Panc1 (cell line): ENCODE data around the gene CYRIA. TPM values are rescaled to one million over a fixed set of nuclear protein-coding genes. Genes with fewer than 3 reads are reported as not detected.

ENCODE experiments used
- ATAC-seq: fragments of 200-7000 bp; cut with Tn5 transposase; 2 replicates; pipeline ENCODE4 v1.9.1; 2020; ENCODE audit warnings: mild to moderate bottlenecking, moderate library complexity
- BruUV-seq: library from RNA; stranded (reverse); fragments of 400-500 nt; replicated peaks from 2 replicates; lab custom pipeline; 2021; lab: Mats Ljungman, UMichigan
- CTCF ChIA-PET: fragments of 300-600 bp; sonication (Branson Sonifier 250); formaldehyde crosslinking; loops from one replicate; lab custom pipeline; 2022; ENCODE audit warnings: antibody characterized with exemption; lab: Charles Lee
- POLR2A ChIA-PET: fragments of 300-600 bp; sonication (Branson Sonifier 250); formaldehyde crosslinking; loops from one replicate; lab custom pipeline; 2022; ENCODE audit warnings: antibody characterized with exemption; lab: Charles Lee
- DNase-seq: peaks from one replicate; pipeline ENCODE4 v3.0.0-alpha.2; 2010; ENCODE audit warnings: low read depth, low spot score
- H3K27ac ChIP-seq: 2 replicates; pipeline ENCODE4 v1.5.1; 2011; ENCODE audit warnings: mild to moderate bottlenecking, low read length, inconsistent platforms
- H3K27me3 ChIP-seq: fragments of 200-500 bp; sonication (Bioruptor generic); 2 replicates; pipeline ENCODE4 v1.6.0; 2014; ENCODE audit warnings: low read length, inconsistent platforms; ENCODE audit not compliant: control insufficient read depth, insufficient read depth
- H3K36me3 ChIP-seq: fragments of 200-500 bp; sonication (Bioruptor generic); 2 replicates; pipeline ENCODE4 v1.5.1; 2014; ENCODE audit warnings: inconsistent platforms, mild to moderate bottlenecking, low read length, moderate library complexity; ENCODE audit not compliant: control insufficient read depth, insufficient read depth
- H3K4me1 ChIP-seq: 2 replicates; pipeline ENCODE4 v1.5.1; 2011; ENCODE audit warnings: inconsistent platforms, mild to moderate bottlenecking, low read length, moderate library complexity; ENCODE audit not compliant: control insufficient read depth, insufficient read depth
- H3K4me3 ChIP-seq, 2 experiments: 2 replicates each; pipeline ENCODE4 v1.5.1; 2011 to 2012; ENCODE audit warnings: low read depth in 2 of 2, low read length in 2 of 2, mild to moderate bottlenecking in 2 of 2, inconsistent platforms in 1 of 2, moderate library complexity in 1 of 2
- H3K9me3 ChIP-seq: fragments of 200-500 bp; sonication (Bioruptor generic); 2 replicates; pipeline ENCODE4 v1.5.1; 2014; ENCODE audit warnings: low read depth, mild to moderate bottlenecking, inconsistent platforms, low read length, moderate library complexity; ENCODE audit not compliant: control insufficient read depth, insufficient read depth
- POLR2AphosphoS5 ChIP-seq: IDR thresholded peaks from 2 replicates; pipeline ENCODE4 v1.6.1; 2012; ENCODE audit warnings: mild to moderate bottlenecking, low read depth, low read length, moderate library complexity
- SIN3A ChIP-seq: IDR thresholded peaks from 2 replicates; pipeline ENCODE4 v1.6.1; 2012; ENCODE audit warnings: low read depth, mild to moderate bottlenecking, low read length, moderate library complexity, borderline replicate concordance; ENCODE audit not compliant: insufficient read depth
- TCF7L2 ChIP-seq: IDR thresholded peaks from 2 replicates; pipeline ENCODE4 v1.6.1; 2011; ENCODE audit warnings: mild to moderate bottlenecking, low read depth, low read length, inconsistent platforms
- in situ Hi-C: cut with HindIII; loops from 2 replicates; pipeline ENCODE4 v1.10.0; 2016; ENCODE audit warnings: low sequenced_read_pairs, low pct_unique_long_range_greater_than_20kb
- intact Hi-C: fragments of 100-400 bp; cut with micrococcal nuclease; formaldehyde crosslinking; loops from one replicate; pipeline ENCODE4 v1.10.0; 2022; ENCODE audit not compliant: unreplicated experiment
- total RNA-seq: library from RNA; stranded (reverse); gene quantifications from one replicate; pipeline ENCODE4 v1.2.1, GENCODE V29; 2021; ENCODE audit not compliant: unreplicated experiment
- TF ChIP-seq, protein P1 (sequence below): fragments of 450-650 bp; IDR thresholded peaks from 2 replicates; pipeline ENCODE4 v1.5.1; 2017; ENCODE audit warnings: mild to moderate bottlenecking
- TF ChIP-seq, protein P2 (sequence below), 2 experiments: IDR thresholded peaks; 2 replicates each; pipeline ENCODE4 v1.6.1; 2011 to 2012; ENCODE audit warnings: low read depth in 2 of 2, control low read depth in 1 of 2, low read length in 1 of 2, mild to moderate bottlenecking in 1 of 2, moderate library complexity in 1 of 2; ENCODE audit not compliant: insufficient read depth in 1 of 2

The CYRIA gene
- total RNA-seq, 1 experiment from 2014 or later: 0.13 TPM

DNA sequence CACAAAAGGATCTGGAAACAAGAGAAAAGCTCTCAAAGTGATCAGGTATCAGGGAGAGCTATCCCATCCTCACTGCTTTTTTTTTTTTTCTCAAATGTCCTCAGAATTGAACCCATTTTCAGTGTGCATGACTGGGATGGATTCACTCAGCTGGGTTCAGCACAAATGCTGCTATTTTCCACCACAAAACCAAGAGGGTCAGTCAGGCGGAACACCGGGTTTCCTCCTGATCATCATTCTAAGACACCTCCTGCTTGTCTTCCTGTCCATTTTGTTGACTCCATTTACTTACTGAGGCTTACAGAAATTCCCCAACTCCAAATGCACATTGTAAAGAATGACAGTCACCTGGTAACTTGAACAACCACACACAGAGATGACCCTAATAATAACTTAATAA lies 39.9 kb downstream of the CYRIA start:
- ChIA-PET CTCF (no interaction called here), POLR2A (interaction anchor here (0.6 to 0.7 kb wide), 2 partner anchors 39 to 522 kb away, joined by 3 read pairs; no protein-coding TSS in a partner anchor)
- H3K27ac ChIP-seq: no peak overlapping the region
- TF ChIP-seq, protein P1, sequence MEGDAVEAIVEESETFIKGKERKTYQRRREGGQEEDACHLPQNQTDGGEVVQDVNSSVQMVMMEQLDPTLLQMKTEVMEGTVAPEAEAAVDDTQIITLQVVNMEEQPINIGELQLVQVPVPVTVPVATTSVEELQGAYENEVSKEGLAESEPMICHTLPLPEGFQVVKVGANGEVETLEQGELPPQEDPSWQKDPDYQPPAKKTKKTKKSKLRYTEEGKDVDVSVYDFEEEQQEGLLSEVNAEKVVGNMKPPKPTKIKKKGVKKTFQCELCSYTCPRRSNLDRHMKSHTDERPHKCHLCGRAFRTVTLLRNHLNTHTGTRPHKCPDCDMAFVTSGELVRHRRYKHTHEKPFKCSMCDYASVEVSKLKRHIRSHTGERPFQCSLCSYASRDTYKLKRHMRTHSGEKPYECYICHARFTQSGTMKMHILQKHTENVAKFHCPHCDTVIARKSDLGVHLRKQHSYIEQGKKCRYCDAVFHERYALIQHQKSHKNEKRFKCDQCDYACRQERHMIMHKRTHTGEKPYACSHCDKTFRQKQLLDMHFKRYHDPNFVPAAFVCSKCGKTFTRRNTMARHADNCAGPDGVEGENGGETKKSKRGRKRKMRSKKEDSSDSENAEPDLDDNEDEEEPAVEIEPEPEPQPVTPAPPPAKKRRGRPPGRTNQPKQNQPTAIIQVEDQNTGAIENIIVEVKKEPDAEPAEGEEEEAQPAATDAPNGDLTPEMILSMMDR: no peak
- TF ChIP-seq, protein P2, sequence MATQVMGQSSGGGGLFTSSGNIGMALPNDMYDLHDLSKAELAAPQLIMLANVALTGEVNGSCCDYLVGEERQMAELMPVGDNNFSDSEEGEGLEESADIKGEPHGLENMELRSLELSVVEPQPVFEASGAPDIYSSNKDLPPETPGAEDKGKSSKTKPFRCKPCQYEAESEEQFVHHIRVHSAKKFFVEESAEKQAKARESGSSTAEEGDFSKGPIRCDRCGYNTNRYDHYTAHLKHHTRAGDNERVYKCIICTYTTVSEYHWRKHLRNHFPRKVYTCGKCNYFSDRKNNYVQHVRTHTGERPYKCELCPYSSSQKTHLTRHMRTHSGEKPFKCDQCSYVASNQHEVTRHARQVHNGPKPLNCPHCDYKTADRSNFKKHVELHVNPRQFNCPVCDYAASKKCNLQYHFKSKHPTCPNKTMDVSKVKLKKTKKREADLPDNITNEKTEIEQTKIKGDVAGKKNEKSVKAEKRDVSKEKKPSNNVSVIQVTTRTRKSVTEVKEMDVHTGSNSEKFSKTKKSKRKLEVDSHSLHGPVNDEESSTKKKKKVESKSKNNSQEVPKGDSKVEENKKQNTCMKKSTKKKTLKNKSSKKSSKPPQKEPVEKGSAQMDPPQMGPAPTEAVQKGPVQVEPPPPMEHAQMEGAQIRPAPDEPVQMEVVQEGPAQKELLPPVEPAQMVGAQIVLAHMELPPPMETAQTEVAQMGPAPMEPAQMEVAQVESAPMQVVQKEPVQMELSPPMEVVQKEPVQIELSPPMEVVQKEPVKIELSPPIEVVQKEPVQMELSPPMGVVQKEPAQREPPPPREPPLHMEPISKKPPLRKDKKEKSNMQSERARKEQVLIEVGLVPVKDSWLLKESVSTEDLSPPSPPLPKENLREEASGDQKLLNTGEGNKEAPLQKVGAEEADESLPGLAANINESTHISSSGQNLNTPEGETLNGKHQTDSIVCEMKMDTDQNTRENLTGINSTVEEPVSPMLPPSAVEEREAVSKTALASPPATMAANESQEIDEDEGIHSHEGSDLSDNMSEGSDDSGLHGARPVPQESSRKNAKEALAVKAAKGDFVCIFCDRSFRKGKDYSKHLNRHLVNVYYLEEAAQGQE (IDR thresholded peaks at IDR 0.05; ENCODE audit: insufficient read depth in 1 of 2, low read depth in 2 of 2, low read length in 1 of 2): no peak
- TF ChIP-seq SIN3A (no peak), TCF7L2 (no peak), POLR2AphosphoS5 (no peak)
- intact Hi-C loops (no loop called here), in situ Hi-C loops (no loop called here)
- no TSS peak for BruUV-seq
- no peaks in the 10 kb centered on the region for H3K9me3 ChIP-seq
- H3K4me3 ChIP-seq: no peak overlapping the region
- no peaks in the 10 kb centered on the region for H3K4me1 ChIP-seq
- ATAC-seq (no peak), DNase-seq (no peak)
- H3K36me3 ChIP-seq: no peaks in the 10 kb centered on the region
- H3K27me3 ChIP-seq: no peaks in the 10 kb centered on the region

DNA sequence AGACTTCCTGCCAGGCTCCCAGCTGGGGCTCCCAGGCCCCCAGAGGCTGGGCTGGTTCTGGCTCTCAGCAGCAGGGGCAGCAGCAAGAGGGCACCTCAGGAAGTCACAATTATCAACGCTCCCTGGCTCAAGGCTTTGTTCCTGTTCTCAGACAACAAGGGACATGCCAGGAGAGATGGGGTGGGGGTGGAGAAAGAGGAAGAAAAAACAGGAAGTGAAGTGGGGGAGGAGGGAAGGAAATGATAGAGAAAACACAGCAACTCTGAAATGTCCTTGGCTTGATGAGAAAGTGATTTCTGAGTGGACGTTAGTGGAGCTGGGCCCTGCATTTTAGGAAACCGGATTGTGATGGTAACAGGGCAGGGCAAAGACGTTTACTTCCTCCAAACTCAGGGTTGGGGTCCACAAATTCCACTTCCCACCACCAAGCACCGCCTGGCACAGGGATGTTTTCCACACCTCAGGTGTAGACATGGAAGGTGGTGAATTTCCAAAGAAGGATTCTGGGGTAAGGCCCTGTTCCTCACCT lies 40.4 kb downstream of the CYRIA start:
- H3K27ac ChIP-seq: no peak overlapping the region
- H3K4me1 ChIP-seq: no peaks in the 10 kb centered on the region
- no TSS peak for BruUV-seq
- in situ Hi-C loops: no loop called here
- ChIA-PET CTCF (no interaction called here), POLR2A (interaction anchor here (0.6 to 0.7 kb wide), 2 partner anchors 40 to 521 kb away, joined by 3 read pairs; no protein-coding TSS in a partner anchor)
- no peak overlapping the region for H3K4me3 ChIP-seq
- DNase-seq (no peak), ATAC-seq (no peak)
- intact Hi-C loops: no loop called here
- no peaks in the 10 kb centered on the region for H3K27me3 ChIP-seq
- H3K9me3 ChIP-seq: no peaks in the 10 kb centered on the region
- no peaks in the 10 kb centered on the region for H3K36me3 ChIP-seq
- TF ChIP-seq TCF7L2: no peak
- TF ChIP-seq POLR2AphosphoS5: no peak
- no peak for TF ChIP-seq SIN3A
- TF ChIP-seq, protein P2 (IDR thresholded peaks at IDR 0.05; ENCODE audit: insufficient read depth in 1 of 2, low read depth in 2 of 2, low read length in 1 of 2): no peak
- TF ChIP-seq, protein P1: no peak
